NAMALWA (cell line): ENCODE results near the gene RNU7-1.

Experiments
- DNase-seq: peaks from one replicate; pipeline ENCODE4 v3.0.0-alpha.2; 2015; ENCODE audit warnings: low spot score

The RNU7-1 gene

GRCh38 chr12:6965714-6966113 lies 22.1 kb downstream of the RNU7-1 start:
- no peak for DNase-seq

GRCh38 chr12:6966351-6966750 lies 22.7 kb downstream of the RNU7-1 start:
- DNase-seq = no peak

- DNase-seq = no peak
Observed at GRCh38 chr12:6967651-6968100, 24.1 kb downstream of the RNU7-1 start.

- DNase-seq = no peak
Observed at GRCh38 chr12:6968426-6968825, 24.8 kb downstream of the RNU7-1 start.

- no peak for DNase-seq
Observed at GRCh38 chr12:6970096-6970527, 26.5 kb downstream of the RNU7-1 start.

- DNase-seq = no peak
Observed at GRCh38 chr12:6974180-6974579, 30.6 kb downstream of the RNU7-1 start.

GRCh38 chr12:6975297-6976032 lies 31.8 kb downstream of the RNU7-1 start:
- no peak for DNase-seq

- no peak for DNase-seq
Observed at GRCh38 chr12:6977653-6978052, 34.0 kb downstream of the RNU7-1 start.

- DNase-seq = no peak
Observed at GRCh38 chr12:6978188-6978587, 34.6 kb downstream of the RNU7-1 start.

- DNase-seq = no peak
Observed at GRCh38 chr12:6978611-6979011, 35.0 kb downstream of the RNU7-1 start.

GRCh38 chr12:6979021-6979420 lies 35.4 kb downstream of the RNU7-1 start:
- no peak for DNase-seq

- no peak for DNase-seq
Observed at GRCh38 chr12:6979453-6979852, 35.8 kb downstream of the RNU7-1 start.

- DNase-seq = no peak
Observed at GRCh38 chr12:6980075-6980474, 36.5 kb downstream of the RNU7-1 start.

GRCh38 chr12:6980740-6981139 lies 37.1 kb downstream of the RNU7-1 start:
- no peak for DNase-seq

GRCh38 chr12:6981152-6982052 lies 37.8 kb downstream of the RNU7-1 start:
- DNase-seq = no peak

- no peak for DNase-seq
Observed at GRCh38 chr12:6982532-6982931, 38.9 kb downstream of the RNU7-1 start.

GRCh38 chr12:6987956-6988553 lies 44.4 kb downstream of the RNU7-1 start:
- no peak for DNase-seq
